Sigmoid colon (tissue), 4 donors: ENCODE measurements around the gene DMPK.

Experiments used
- CTCF ChIP-seq, 4 experiments: fragments of 450-650 bp in 3 of 4; fragments of 200-600 bp in 1 of 4; IDR thresholded peaks; one replicate each; pipeline ENCODE4 v1.5.1; 2016 to 2019; ENCODE audit warnings: antibody characterized with exemption in 4 of 4, mild to moderate bottlenecking in 3 of 4, moderate library complexity in 2 of 4
- EP300 ChIP-seq, 4 donors: sonication (generic); formaldehyde crosslinking; IDR thresholded peaks; one replicate each; pipeline ENCODE4 v1.6.1; 2017; ENCODE audit warnings: antibody characterized with exemption in 4 of 4
- POLR2A ChIP-seq, 2 donors: fragments of 450-650 bp; IDR thresholded peaks; one replicate each; pipeline ENCODE4 v1.6.1; 2016; ENCODE audit warnings: antibody characterized with exemption in 2 of 2, mild to moderate bottlenecking in 2 of 2, moderate library complexity in 2 of 2
- POLR2AphosphoS5 ChIP-seq, 4 donors: sonication (generic); formaldehyde crosslinking; IDR thresholded peaks; one replicate each; pipeline ENCODE4 v1.6.1; 2017; ENCODE audit warnings: antibody characterized with exemption in 4 of 4

GRCh38 chr19:45765702-45766295 lies 16.5 kb downstream of the DMPK start:
- TF ChIP-seq POLR2A (IDR thresholded peaks at IDR 0.05): no peak
- TF ChIP-seq CTCF (IDR thresholded peaks at IDR 0.05): no peak
- TF ChIP-seq POLR2AphosphoS5 (IDR thresholded peaks at IDR 0.05): no peak
- TF ChIP-seq EP300 (IDR thresholded peaks at IDR 0.05): no peak
